Activated CD8-positive, alpha-beta memory T cell treated with anti-CD3 and anti-CD28 coated beads, Interleukin-2, amount 50 U/mL, for 48 hours (primary cell): ENCODE measurements around the gene TBX2.

Source experiments
- DNase-seq: peaks from one replicate; pipeline ENCODE4 v3.0.0-alpha.2; 2020

TBX2 gene

DNA sequence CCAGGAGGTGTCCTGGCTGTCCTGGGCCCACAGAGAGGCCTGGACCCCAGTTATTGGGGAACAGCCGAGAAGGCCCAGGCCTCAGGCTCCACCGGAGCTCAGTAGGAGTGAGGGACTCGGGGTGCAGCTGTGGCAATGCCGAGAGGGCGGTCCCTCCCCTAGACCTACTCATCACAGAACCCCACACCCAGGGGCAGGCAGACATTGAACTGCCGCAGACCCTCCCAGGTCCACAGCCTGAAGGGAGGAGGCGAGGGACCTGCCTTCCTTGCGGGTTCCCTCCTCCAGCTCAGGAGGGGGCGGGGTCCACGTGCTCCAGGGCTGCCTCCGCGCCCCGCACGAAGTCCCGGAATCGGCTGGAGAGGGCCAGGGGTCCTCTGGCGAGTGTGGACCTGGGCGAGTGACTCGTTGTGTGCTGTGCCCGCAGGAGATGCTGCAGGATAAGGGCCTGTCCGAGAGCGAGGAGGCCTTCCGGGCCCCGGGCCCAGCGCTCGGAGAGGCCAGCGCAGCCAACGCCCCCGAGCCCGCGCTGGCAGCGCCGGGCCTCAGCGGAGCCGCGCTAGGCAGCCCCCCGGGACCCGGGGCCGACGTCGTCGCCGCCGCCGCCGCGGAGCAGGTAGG is 56.5 kb downstream of the TBX2 start:
- DNase-seq: peak; percentile 53

DNA sequence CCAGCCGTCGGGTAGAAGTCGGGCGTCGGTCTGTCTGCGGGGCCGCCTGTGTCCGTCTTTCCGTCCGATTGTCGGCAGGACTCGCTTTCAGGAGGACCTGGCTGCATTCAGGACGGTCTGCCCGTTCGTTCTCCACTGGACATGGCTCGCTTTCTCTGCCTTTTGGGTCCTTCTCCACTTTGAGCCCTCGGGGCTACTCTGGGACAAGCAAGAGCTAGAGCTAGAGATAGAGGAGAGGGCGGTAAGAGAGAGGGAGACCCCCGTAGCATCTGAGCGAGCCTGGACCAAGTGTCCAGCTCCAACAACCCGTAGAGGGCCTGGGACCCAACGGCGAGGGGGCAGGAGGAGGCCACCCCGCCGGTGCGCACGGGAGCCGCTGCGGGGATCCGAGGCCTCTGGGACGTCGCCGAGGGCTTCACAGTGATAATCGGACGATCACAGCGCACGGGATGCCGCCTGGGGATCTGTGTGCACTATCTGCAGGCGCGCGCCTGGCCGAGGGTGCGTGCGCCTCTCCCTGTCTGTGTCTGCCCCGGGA is 57.1 kb downstream of the TBX2 start:
- peak; percentile 60 for DNase-seq

DNA sequence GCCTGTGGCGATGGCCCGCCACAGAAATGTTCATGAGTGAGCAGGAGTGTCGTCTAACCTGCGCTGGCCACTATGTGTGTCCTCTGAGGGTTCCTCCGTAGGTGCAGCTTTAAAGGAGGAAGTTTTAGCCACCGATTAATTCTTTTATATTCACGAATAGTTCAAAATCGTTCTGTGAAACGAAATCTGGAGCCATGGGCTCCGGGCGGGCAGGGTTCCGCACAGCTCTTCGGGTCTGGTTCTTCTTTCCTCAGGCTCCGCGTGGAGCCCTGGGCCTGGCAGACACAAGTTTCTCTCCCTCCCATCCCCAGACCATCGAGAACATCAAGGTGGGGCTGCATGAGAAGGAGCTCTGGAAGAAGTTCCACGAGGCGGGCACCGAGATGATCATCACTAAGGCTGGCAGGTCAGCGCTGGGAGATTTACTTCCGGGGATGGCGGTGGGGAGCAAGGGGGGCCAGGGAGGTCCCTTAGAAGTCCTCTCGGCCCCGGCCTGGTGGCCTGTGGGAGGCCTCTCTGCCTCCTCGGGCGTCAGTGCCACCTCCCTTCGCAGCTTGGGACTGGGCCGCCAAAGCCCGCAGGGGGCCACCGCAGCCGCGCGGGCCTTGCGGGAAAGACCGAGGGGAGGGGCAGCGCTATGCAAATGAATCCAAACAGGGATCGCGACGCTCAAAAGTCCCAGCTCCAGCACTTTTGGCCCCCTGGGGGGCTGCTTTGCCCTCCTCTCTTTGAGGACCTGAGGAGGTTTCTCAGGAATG is 57.8 kb downstream of the TBX2 start:
- peak; percentile 48 for DNase-seq

DNA sequence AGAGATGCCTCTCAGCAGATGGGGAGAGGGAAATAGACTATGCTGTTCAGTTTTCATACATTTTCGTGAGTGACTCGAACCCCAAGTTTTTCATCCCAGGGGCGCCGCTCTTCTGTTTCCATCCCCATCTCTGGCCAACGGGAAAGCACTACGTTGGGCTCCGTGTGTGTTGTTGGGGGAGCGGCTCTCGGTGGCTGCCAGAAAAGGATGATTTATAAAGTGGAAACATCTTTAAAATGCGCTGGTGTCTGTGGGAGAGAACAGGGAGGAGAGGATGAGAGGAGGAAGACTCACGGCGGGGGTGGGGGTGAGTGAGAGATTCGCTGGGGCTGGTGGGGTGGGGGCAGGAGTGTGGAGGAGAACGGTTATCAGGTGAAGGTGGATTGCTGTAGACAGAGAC is 58.4 kb downstream of the TBX2 start:
- peak; percentile 23 for DNase-seq

DNA sequence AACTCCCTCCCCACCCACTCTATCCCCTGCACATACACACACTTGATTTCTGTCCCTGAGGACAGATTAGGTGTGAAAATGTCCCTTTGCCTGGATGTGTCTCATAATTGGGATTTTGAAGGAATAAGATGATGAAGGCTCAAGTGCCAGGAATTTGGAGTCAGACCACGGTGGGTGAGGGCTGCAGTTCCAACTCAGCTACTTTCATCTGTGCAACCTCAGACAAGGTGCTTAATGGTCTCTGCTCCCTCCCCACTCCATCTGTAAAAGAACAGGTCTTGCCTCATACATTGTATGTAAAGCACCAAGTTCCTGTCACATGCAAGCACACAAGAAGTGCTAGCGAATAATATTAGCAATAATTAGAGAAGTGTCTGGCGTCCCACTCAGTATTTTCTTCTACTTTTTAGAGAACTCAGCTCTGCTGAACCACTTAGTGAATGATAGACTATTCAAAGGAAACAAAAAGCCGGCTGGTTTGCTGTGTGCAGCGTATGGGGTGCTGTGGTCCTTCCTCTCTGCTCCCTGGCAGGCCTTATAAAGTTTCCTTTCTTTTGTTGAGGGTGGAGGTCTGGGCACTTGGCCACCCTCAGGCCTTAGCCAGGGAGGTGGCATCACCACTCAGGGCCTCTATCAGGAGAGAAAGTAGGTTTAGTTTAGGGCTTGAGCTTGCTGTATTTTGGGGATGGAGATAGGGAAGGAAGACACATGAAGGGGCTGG is 58.9 kb downstream of the TBX2 start:
- DNase-seq: peak; percentile 37
